ENCODE measurements around the gene FHAD1. TPM values are rescaled to one million over a fixed set of nuclear protein-coding genes. Genes with fewer than 3 reads are reported as not detected.
A peak's percentile ranks its signal among the peaks of the same experiment; 100 is the strongest.

FHAD1 gene
- total and polyA plus RNA-seq, 10 of the 15 experiments (the other 5 are each of a cell fraction or from before 2014, with no cell fraction given), result 0.09 to 1.0 (median 0.32) TPM; not detected in 2

DNA sequence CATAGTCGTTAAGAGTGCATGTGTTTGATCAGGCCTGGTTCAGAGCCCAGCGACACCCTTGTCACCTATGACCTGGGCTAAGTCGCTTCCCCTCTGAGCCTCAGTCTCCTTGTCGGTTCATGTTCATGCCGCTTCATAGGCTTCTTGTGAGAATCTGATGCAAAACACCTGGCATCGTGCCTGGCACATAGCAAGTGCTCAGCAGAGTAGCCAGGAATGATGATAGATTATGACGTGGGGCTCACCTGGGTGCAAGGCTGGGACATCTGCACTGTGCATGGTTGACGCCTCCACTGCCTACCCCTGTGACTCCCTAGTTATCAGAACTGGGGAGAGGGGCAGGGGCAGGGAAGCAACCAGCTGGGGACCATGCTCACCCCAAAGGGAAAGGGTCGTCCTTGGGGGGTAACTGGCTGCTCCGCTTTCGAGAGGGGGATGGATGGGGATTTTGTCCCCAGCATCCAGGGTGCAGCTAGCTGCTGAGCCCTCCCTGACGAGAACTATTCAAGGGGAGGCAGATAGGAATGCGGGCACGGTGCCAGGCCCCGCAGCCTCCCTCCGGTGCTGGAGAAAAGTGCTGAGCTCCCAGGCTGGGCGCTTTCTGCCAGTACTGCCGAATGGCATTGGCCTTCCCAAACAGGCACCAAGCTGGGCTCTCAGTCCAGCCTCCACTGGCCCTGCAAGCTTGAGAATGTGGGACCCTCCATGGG is 171.9 kb downstream of the FHAD1 start:
- peaks cover 58% of the 10 kb centered on the region for H3K79me2 ChIP-seq (ENCODE audit: control insufficient read depth, insufficient read depth, low read length)
- H2AFZ ChIP-seq (ENCODE audit: control insufficient read depth, low read depth, low read length), result no peak overlapping the region
- peaks cover 2 to 6% of the 10 kb centered on the region in 2 experiments; a peak in 3 of 4 replicates for H3K36me3 ChIP-seq (ENCODE audit: control insufficient read depth in 2 of 2, insufficient read depth in 2 of 2, low read length in 1 of 2)
- ChIA-PET RAD21 (ENCODE audit: unreplicated experiment) (interaction anchor here (1.4 kb wide), 1 partner anchor 18 kb away, joined by 3 read pairs; no protein-coding TSS in a partner anchor), CTCF (interaction anchor here (1.6 kb wide), 1 partner anchor 11 kb away, joined by 5 read pairs; no protein-coding TSS in a partner anchor), POLR2A (interaction anchor here (1.1 kb wide), 1 partner anchor 9 kb away, joined by 4 read pairs; the partner anchor contains the start of gene EFHD2), SMC1A (ENCODE audit: uncharacterized antibody, unreplicated experiment) (no interaction called here)
- FAIRE-seq (peak; percentile 13), ATAC-seq (no peak), DNase-seq (ENCODE audit: low read depth, low spot score) (no peak)
- H3K4me1 ChIP-seq (ENCODE audit: control insufficient read depth, insufficient read depth, low read length), result peaks cover 44% of the 10 kb centered on the region
- 95% methylated on average over 18 of the region's 18 CpGs for WGBS (ENCODE audit: insufficient coverage, insufficient replicate concordance, low lambda C conversion rate, missing lambda C conversion rate)
- in situ Hi-C loops (cut with MboI), result no loop called here
- intact Hi-C loops (cut with micrococcal nuclease; ENCODE audit: unreplicated experiment), result loop anchor here (5.0 kb wide), 1 partner anchor 97 kb away; no protein-coding TSS in a partner anchor
- no peaks in the 10 kb centered on the region for H3K27me3 ChIP-seq (replicated peaks in 1 of 2; ENCODE audit: control insufficient read depth in 2 of 2, insufficient read depth in 2 of 2, low read length in 1 of 2)
- H3K4me2 ChIP-seq (ENCODE audit: control insufficient read depth, insufficient read depth), result peak overlapping the region; percentile 22; the same call in 1 of the 2 replicates
- H3K9me3 ChIP-seq (replicated peaks; ENCODE audit: control insufficient read depth, insufficient read depth, low read length), result no peaks in the 10 kb centered on the region
- H4K20me1 ChIP-seq (ENCODE audit: control insufficient read depth, insufficient read depth), result no peaks in the 10 kb centered on the region; the same call in 1 of the 2 replicates
- no TSS peak for BruUV-seq (replicated peaks)
- TF ChIP-seq, protein P1, sequence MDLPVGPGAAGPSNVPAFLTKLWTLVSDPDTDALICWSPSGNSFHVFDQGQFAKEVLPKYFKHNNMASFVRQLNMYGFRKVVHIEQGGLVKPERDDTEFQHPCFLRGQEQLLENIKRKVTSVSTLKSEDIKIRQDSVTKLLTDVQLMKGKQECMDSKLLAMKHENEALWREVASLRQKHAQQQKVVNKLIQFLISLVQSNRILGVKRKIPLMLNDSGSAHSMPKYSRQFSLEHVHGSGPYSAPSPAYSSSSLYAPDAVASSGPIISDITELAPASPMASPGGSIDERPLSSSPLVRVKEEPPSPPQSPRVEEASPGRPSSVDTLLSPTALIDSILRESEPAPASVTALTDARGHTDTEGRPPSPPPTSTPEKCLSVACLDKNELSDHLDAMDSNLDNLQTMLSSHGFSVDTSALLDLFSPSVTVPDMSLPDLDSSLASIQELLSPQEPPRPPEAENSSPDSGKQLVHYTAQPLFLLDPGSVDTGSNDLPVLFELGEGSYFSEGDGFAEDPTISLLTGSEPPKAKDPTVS (IDR thresholded peaks at IDR 0.05; ENCODE audit: low read depth, low read length), result no peak
- no peak for TF ChIP-seq BRCA1 (IDR thresholded peaks at IDR 0.05; ENCODE audit: low read depth, low read length)
- TF ChIP-seq, protein P2, sequence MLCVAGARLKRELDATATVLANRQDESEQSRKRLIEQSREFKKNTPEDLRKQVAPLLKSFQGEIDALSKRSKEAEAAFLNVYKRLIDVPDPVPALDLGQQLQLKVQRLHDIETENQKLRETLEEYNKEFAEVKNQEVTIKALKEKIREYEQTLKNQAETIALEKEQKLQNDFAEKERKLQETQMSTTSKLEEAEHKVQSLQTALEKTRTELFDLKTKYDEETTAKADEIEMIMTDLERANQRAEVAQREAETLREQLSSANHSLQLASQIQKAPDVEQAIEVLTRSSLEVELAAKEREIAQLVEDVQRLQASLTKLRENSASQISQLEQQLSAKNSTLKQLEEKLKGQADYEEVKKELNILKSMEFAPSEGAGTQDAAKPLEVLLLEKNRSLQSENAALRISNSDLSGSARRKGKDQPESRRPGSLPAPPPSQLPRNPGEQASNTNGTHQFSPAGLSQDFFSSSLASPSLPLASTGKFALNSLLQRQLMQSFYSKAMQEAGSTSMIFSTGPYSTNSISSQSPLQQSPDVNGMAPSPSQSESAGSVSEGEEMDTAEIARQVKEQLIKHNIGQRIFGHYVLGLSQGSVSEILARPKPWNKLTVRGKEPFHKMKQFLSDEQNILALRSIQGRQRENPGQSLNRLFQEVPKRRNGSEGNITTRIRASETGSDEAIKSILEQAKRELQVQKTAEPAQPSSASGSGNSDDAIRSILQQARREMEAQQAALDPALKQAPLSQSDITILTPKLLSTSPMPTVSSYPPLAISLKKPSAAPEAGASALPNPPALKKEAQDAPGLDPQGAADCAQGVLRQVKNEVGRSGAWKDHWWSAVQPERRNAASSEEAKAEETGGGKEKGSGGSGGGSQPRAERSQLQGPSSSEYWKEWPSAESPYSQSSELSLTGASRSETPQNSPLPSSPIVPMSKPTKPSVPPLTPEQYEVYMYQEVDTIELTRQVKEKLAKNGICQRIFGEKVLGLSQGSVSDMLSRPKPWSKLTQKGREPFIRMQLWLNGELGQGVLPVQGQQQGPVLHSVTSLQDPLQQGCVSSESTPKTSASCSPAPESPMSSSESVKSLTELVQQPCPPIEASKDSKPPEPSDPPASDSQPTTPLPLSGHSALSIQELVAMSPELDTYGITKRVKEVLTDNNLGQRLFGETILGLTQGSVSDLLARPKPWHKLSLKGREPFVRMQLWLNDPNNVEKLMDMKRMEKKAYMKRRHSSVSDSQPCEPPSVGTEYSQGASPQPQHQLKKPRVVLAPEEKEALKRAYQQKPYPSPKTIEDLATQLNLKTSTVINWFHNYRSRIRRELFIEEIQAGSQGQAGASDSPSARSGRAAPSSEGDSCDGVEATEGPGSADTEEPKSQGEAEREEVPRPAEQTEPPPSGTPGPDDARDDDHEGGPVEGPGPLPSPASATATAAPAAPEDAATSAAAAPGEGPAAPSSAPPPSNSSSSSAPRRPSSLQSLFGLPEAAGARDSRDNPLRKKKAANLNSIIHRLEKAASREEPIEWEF (IDR thresholded peaks at IDR 0.05; ENCODE audit: insufficient replicate concordance, low read depth, low read length), result no peak
- no peak for TF ChIP-seq ZBED1 (IDR thresholded peaks at IDR 0.05; ENCODE audit: borderline replicate concordance)
- TF ChIP-seq NFIC (IDR thresholded peaks at IDR 0.05; ENCODE audit: low read depth, low read length), result no peak
- TF ChIP-seq, protein P3, sequence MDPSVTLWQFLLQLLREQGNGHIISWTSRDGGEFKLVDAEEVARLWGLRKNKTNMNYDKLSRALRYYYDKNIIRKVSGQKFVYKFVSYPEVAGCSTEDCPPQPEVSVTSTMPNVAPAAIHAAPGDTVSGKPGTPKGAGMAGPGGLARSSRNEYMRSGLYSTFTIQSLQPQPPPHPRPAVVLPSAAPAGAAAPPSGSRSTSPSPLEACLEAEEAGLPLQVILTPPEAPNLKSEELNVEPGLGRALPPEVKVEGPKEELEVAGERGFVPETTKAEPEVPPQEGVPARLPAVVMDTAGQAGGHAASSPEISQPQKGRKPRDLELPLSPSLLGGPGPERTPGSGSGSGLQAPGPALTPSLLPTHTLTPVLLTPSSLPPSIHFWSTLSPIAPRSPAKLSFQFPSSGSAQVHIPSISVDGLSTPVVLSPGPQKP (IDR thresholded peaks at IDR 0.05; ENCODE audit: low read depth, low read length), result no peak
- no peak for TF ChIP-seq RELA (IDR thresholded peaks at IDR 0.05; ENCODE audit: borderline replicate concordance, partially characterized antibody)
- no peak for TF ChIP-seq ZSCAN29 (IDR thresholded peaks at IDR 0.05)
- TF ChIP-seq RAD21 (IDR thresholded peaks at IDR 0.05; ENCODE audit: insufficient read depth, low read depth, low read length), result no peak
- H3K27ac ChIP-seq (ENCODE audit: control insufficient read depth, insufficient read depth), result no peak overlapping the region
- H3K9ac ChIP-seq (ENCODE audit: control insufficient read depth, insufficient read depth, low read length), result no peak overlapping the region
- no peak overlapping the region for H3K4me3 ChIP-seq
